Bronchial epithelial cell (primary cell): Measurements from ENCODE around the gene GRAMD1A. TPM values are rescaled to one million over a fixed set of nuclear protein-coding genes. Genes with fewer than 3 reads are reported as not detected.

Experiments
- DNase-seq: peaks from one replicate; pipeline ENCODE4 v3.0.0-alpha.2; 2010; ENCODE audit warnings: low read depth
- FAIRE-seq: peaks from 2 replicates; lab custom pipeline; 2011; peaks lifted over from hg19 to GRCh38; lab: Jason Lieb, UNC
- H3K27me3 ChIP-seq: 2 replicates; pipeline ENCODE4 v1.5.1; 2011; ENCODE audit warnings: low read length; ENCODE audit not compliant: control insufficient read depth, insufficient read depth
- H3K36me3 ChIP-seq: 2 replicates; pipeline ENCODE4 v1.5.1; 2011; ENCODE audit warnings: low read length; ENCODE audit not compliant: control insufficient read depth, insufficient read depth
- H3K4me3 ChIP-seq: 2 replicates; pipeline ENCODE4 v1.5.1; 2011; ENCODE audit warnings: mild to moderate bottlenecking, low read depth, low read length, control low read depth
- CTCF ChIP-seq: IDR thresholded peaks from 2 replicates; pipeline ENCODE4 v1.5.1; 2011; ENCODE audit warnings: mild to moderate bottlenecking, moderate library complexity, low read length, control low read depth, inconsistent platforms; ENCODE audit not compliant: insufficient read depth, severe bottlenecking
- total RNA-seq: library from RNA; depleted of rRNA; stranded (reverse); fragments of >200 nt; gene quantifications from 2 replicates; pipeline ENCODE4 v1.2.1, GENCODE V29; 2014

GRAMD1A gene
- total RNA-seq, result 6.3 and 7.9 TPM in 2 replicates

DNA sequence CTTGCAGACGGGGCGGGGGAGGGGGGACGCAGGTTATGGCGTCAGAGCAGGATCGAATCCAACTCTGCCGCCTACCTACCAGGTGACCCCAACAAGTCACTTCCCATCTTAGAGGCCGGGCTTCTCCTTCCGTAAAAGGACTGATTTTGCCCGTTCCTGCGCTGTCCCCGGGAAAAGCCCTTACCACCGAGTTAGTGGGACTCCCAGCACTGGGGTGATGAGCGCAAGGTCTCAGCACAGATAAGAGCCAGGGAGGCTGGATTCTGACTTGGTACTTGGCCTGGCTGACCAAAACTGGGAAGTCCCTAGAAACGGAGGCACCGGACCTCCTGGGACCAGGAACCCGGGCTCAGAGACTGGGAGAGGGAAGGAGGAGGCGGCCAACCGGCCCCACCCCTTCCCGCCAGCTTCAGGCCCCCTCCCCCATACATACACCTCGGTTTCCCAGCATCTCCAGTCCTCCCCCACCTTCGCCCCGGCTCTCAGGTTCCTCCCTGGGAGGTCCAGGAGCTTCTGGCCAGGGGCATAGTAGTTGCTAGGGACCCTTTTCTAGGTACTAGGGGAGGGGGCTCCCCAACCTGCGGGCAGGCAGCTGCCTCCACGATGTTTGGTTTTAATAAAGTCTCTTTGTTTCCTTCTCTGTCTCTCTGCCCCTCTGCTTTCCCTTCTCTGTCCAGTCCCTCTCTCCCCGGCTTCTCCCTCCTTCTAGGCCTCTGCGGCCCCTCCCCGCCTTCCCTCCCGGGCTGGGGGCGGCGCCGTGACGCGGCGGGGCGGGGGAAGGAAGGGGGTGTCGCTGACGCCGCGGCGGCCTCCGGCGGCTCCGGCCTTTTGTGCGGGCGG is at the start of gene GRAMD1A:
GRAMD1A (plus strand) TSS at position 826 of the 840 bp plus-strand sequence. CDS start 156 bp downstream, outside the sequence.
- no peaks in the 10 kb centered on the region for H3K27me3 ChIP-seq
- H3K36me3 ChIP-seq, result no peaks in the 10 kb centered on the region
- FAIRE-seq (no peak), DNase-seq (peak; percentile 58)
- H3K4me3 ChIP-seq, result peak within 1 kb of the TSS; percentile 66
- TF ChIP-seq CTCF, result no peak

GRCh38 chr19:34953092-34953491 is 47.0 kb upstream of the GRAMD1A start:
- no peak for TF ChIP-seq CTCF
- no peaks in the 10 kb centered on the region for H3K36me3 ChIP-seq
- no peak for DNase-seq
- H3K4me3 ChIP-seq, result no peak overlapping the region
- FAIRE-seq, result no peak
- H3K27me3 ChIP-seq, result no peaks in the 10 kb centered on the region

DNA sequence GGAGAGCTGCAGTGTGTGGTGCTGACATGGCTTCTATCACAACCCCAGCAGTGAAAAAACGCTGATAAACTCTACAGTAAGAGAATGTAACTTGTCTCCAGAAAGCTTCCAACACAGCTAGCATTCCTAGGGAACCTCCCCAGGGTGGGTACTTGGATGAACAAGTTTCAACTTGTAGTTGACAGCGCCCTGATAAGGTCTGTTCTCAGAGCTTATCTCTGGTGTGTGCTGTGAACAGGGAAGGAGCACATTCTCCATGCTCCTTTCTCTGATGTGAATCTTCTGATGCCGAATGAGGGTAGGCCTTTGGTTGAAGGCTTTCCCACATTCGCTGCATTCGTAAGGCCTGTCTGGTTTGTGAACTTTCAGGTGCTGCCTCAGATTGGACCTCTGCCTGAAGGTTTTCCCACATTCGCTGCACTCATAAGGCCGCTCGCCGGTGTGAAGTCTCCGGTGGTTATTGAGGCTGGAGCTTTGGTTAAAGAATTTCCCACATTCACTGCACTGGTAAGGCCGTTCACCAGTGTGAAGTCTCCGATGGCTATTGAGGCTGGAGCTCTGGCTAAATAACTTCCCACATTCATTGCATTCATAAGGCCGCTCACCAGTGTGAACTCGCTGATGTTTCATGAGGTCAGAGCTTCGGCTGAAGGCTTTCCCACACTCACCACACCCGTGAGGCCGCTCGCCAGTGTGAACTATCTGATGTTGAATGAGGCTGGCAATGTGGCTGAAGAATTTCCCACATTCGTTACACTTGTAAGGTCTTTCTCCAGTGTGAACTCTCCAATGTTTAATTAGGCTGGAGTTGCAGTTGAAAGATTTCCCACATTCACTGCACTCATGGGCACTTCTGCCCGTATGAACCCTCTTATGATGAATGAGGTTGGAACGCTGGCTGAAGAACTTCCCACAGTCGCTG is 42.0 kb upstream of the GRAMD1A start:
- FAIRE-seq (no peak), DNase-seq (no peak)
- H3K36me3 ChIP-seq, result peaks cover 8% of the 10 kb centered on the region
- TF ChIP-seq CTCF, result no peak
- no peaks in the 10 kb centered on the region for H3K27me3 ChIP-seq
- H3K4me3 ChIP-seq, result no peak overlapping the region

GRCh38 chr19:34959021-34959420 is 41.1 kb upstream of the GRAMD1A start:
- Histone ChIP-seq H3K27me3 (no peaks in the 10 kb centered on the region), H3K4me3 (no peak overlapping the region), H3K36me3 (peaks cover 8% of the 10 kb centered on the region)
- FAIRE-seq, result no peak
- no peak for TF ChIP-seq CTCF
- no peak for DNase-seq

GRCh38 chr19:34960103-34960805 is 39.9 kb upstream of the GRAMD1A start:
- H3K4me3 ChIP-seq, result no peak overlapping the region
- no peaks in the 10 kb centered on the region for H3K27me3 ChIP-seq
- FAIRE-seq (peak; percentile 55), DNase-seq (peak; percentile 10)
- peaks cover 8% of the 10 kb centered on the region for H3K36me3 ChIP-seq
- no peak for TF ChIP-seq CTCF
